PFSK-1 (cell line): ENCODE results near the gene ITPRIPL2.

ENCODE experiments used
- FOXP2 ChIP-seq: optimal IDR thresholded peaks from 2 replicates; pipeline ENCODE3; 2011; ENCODE audit warnings: borderline replicate concordance, control low read depth, inconsistent platforms; ENCODE audit not compliant: insufficient read depth; ENCODE audit errors: extremely low read length, extremely low read depth
- POLR2AphosphoS5 ChIP-seq: IDR thresholded peaks from 2 replicates; pipeline ENCODE4 v1.6.1; 2012; ENCODE audit warnings: low read depth, mild to moderate bottlenecking, control low read depth, low read length, moderate library complexity
- SIN3A ChIP-seq: IDR thresholded peaks from 2 replicates; pipeline ENCODE4 v1.6.1; 2012; ENCODE audit warnings: mild to moderate bottlenecking, low read length, moderate library complexity, borderline replicate concordance; ENCODE audit not compliant: insufficient read depth
- TAF1 ChIP-seq: IDR thresholded peaks from 2 replicates; pipeline ENCODE4 v1.6.1; 2012; ENCODE audit warnings: low read length, control low read depth, borderline replicate concordance; ENCODE audit not compliant: insufficient read depth
- TF ChIP-seq, protein P1 (sequence below), 2 experiments: IDR thresholded peaks; 2 replicates each; pipeline versions ENCODE4 v1.6.1 to v1.8.0; 2011 to 2012; ENCODE audit warnings: low read depth in 2 of 2, low read length in 2 of 2, control low read depth in 1 of 2, inconsistent platforms in 1 of 2, mild to moderate bottlenecking in 1 of 2, moderate library complexity in 1 of 2; ENCODE audit not compliant: insufficient read depth in 1 of 2

The ITPRIPL2 gene

DNA sequence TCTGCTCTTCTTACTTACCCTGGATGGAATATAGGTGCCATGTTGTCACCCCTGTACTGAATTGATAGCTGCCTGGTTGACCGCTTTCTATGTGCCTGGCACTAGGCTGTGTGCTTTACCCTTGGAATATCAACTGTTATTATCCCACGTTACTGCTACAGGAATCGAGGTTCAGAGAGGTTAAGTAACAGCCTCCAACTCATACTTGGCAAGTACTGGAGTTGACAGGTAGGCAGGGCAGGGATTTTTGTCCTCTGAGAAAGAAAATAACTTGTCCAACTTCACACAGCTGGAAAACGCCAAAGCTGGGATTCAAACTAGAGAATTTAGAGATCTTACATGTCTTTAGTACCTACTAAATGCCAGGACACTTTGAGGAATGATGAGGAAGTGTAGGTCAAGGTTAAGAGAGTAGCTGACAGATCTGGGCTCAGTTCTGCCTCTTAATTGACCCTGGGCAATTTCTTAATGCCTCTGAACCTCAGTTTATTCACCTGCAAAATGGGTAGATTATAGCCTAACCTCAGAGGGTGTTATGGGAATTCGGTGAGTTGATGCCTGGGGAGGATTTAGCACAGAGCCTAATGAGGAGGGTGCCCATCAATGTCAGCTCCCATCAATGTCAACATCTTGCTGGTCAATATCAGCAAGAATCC, 25.8 kb downstream of the ITPRIPL2 start:
- no peak for TF ChIP-seq SIN3A
- no peak for TF ChIP-seq POLR2AphosphoS5
- no peak for TF ChIP-seq FOXP2
- TF ChIP-seq TAF1 = no peak
- TF ChIP-seq, protein P1, sequence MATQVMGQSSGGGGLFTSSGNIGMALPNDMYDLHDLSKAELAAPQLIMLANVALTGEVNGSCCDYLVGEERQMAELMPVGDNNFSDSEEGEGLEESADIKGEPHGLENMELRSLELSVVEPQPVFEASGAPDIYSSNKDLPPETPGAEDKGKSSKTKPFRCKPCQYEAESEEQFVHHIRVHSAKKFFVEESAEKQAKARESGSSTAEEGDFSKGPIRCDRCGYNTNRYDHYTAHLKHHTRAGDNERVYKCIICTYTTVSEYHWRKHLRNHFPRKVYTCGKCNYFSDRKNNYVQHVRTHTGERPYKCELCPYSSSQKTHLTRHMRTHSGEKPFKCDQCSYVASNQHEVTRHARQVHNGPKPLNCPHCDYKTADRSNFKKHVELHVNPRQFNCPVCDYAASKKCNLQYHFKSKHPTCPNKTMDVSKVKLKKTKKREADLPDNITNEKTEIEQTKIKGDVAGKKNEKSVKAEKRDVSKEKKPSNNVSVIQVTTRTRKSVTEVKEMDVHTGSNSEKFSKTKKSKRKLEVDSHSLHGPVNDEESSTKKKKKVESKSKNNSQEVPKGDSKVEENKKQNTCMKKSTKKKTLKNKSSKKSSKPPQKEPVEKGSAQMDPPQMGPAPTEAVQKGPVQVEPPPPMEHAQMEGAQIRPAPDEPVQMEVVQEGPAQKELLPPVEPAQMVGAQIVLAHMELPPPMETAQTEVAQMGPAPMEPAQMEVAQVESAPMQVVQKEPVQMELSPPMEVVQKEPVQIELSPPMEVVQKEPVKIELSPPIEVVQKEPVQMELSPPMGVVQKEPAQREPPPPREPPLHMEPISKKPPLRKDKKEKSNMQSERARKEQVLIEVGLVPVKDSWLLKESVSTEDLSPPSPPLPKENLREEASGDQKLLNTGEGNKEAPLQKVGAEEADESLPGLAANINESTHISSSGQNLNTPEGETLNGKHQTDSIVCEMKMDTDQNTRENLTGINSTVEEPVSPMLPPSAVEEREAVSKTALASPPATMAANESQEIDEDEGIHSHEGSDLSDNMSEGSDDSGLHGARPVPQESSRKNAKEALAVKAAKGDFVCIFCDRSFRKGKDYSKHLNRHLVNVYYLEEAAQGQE (IDR thresholded peaks at IDR 0.05; ENCODE audit: insufficient read depth in 1 of 2, low read depth in 2 of 2, low read length in 2 of 2) = no peak

DNA sequence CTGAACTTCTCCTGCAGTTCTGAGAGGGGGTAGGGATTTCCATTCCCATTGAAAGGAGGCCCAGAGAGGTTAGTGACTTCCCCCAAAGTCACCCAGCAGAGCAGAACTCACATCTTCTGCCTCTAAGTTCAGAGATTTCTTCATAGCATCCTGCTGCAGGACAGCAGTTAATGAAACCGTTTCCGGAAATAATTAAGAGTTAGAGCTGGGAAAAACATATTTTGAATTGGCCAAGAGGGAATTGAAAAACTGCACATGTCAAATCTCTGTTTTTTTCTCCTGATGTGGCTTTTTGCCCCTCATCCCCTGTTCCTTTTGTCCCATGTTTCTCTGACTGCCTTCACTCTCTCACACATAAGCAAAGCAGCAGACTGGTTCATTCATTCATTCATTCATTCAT, 26.6 kb downstream of the ITPRIPL2 start:
- no peak for TF ChIP-seq FOXP2
- TF ChIP-seq POLR2AphosphoS5 = no peak
- TF ChIP-seq SIN3A = no peak
- no peak for TF ChIP-seq TAF1
- TF ChIP-seq, protein P1 (IDR thresholded peaks at IDR 0.05; ENCODE audit: insufficient read depth in 1 of 2, low read depth in 2 of 2, low read length in 2 of 2) = no peak

DNA sequence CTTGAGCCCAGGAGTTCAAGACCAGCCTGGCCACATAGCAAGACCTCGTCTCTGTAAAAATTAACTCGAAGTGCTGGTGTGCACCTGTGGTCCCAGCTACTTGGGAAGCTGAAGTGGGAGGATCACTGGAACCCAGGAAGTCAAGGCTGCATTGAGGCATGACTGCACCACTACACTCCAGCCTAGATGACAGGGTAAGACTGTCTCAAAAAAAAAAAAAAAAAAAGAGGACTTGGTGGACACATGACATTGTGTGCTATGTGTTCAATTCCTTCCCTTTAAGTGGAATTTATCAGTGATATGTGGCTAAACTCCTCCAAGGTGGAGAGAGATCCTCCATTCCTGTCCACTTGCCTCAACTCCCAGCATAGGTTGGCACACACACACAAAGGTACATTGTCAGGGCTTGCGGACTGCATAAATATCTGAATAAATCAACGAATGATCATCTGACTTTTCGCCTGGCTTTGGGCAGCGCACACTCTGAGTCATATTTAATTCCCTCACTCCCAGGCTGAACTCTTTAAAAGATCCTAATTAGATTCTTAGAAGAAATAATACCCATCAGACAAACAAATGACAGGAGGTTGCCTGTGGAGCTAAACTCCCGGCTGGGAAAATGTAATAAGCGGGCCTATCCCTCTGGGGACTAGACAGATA, 29.3 kb downstream of the ITPRIPL2 start:
- TF ChIP-seq, protein P1 (IDR thresholded peaks at IDR 0.05; ENCODE audit: insufficient read depth in 1 of 2, low read depth in 2 of 2, low read length in 2 of 2) = no peak
- no peak for TF ChIP-seq FOXP2
- no peak for TF ChIP-seq POLR2AphosphoS5
- TF ChIP-seq SIN3A = no peak
- no peak for TF ChIP-seq TAF1

DNA sequence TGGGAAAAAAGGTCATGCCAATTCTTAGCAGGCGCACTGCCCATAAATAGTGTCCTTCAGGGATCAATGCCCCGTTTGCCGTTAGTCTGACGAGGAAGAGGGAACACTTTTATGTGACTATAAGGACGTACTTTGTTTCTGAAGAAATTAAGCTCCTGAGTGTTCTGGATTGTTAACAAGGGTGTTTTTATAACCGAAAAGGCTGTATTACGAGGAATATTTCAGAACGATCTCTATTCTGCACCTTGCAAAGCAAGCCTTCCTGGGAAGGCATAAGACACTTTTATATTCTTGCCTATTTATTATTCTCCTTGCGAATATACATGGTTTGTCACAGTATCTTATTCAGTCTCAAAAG, 29.8 kb downstream of the ITPRIPL2 start:
- TF ChIP-seq, protein P1 (IDR thresholded peaks at IDR 0.05; ENCODE audit: insufficient read depth in 1 of 2, low read depth in 2 of 2, low read length in 2 of 2) = no peak

DNA sequence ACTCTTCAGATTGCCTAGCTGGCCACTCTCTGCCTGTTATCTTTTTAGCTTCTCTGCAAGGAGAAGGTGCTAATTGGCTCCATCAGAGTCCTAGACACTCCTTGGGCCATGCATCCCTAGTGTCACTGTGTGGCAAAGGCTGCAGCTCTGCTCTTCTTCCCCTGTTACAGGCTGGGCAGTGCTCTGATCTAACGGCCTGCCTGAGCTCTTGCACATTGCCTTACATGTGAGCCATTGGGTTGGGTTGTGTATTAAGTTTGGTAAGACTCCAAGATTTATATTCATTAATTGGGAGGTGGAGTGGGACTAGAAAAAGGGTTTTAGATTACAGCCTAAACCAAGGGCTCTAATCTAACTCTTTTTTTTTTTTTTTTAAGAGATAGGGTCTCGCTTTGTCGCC, 31.2 kb downstream of the ITPRIPL2 start:
- TF ChIP-seq POLR2AphosphoS5 (no peak), TAF1 (no peak), FOXP2 (no peak), SIN3A (no peak)
- TF ChIP-seq, protein P1 (IDR thresholded peaks at IDR 0.05; ENCODE audit: insufficient read depth in 1 of 2, low read depth in 2 of 2, low read length in 2 of 2) = no peak
